HepG2 (cell line): ENCODE results near the gene SLC16A5. TPM values are rescaled to one million over a fixed set of nuclear protein-coding genes. Genes with fewer than 3 reads are reported as not detected.

Source experiments
- AHR ChIP-seq: IDR thresholded peaks from 2 replicates; pipeline ENCODE4 v1.6.1; 2018; ENCODE audit warnings: missing genetic modification reagents, missing compliant biosample characterization
- ATF5 ChIP-seq: sonication (generic); formaldehyde crosslinking; IDR thresholded peaks from 2 replicates; pipeline ENCODE4 v1.4.0; 2020; ENCODE audit warnings: mild to moderate bottlenecking, low read depth, missing genetic modification reagents
- GPN1 ChIP-seq: sonication (generic); formaldehyde crosslinking; IDR thresholded peaks from 2 replicates; pipeline ENCODE4 v1.5.1; 2020; ENCODE audit warnings: missing genetic modification reagents, borderline replicate concordance
- HNRNPL ChIP-seq: fragments of 200-400 bp; formaldehyde crosslinking; IDR thresholded peaks from 2 replicates; pipeline ENCODE4 v1.6.1; 2017; ENCODE audit warnings: mild to moderate bottlenecking, low read depth, low read length
- ISL2 ChIP-seq: sonication (generic); formaldehyde crosslinking; IDR thresholded peaks from 2 replicates; pipeline ENCODE4 v1.5.0; 2020; ENCODE audit warnings: missing genetic modification reagents
- KLF13 ChIP-seq: sonication (generic); formaldehyde crosslinking; IDR thresholded peaks from 2 replicates; pipeline ENCODE4 v1.4.0; 2020; ENCODE audit warnings: mild to moderate bottlenecking, missing genetic modification reagents
- NCOA2 ChIP-seq: sonication (generic); formaldehyde crosslinking; IDR thresholded peaks from 2 replicates; pipeline ENCODE4 v1.8.0; 2022; ENCODE audit warnings: inconsistent platforms
- PHB2 ChIP-seq: fragments of 450-650 bp; IDR thresholded peaks from 2 replicates; pipeline ENCODE4 v1.6.1; 2018; ENCODE audit not compliant: partially characterized antibody
- RCOR2 ChIP-seq: IDR thresholded peaks from 2 replicates; pipeline ENCODE4 v1.6.1; 2016; ENCODE audit warnings: missing biosample characterization, missing genetic modification reagents
- SOX6 ChIP-seq, 2 experiments: fragments of 450-650 bp in 1 of 2; sonication (generic) in 1 of 2; formaldehyde crosslinking in 1 of 2; IDR thresholded peaks; 2 replicates each; pipeline versions ENCODE4 v1.4.0 to v1.6.1; 2017 to 2020; ENCODE audit warnings: antibody characterized with exemption in 1 of 2, mild to moderate bottlenecking in 1 of 2, missing genetic modification reagents in 1 of 2
- SRSF9 ChIP-seq: fragments of 200-400 bp; formaldehyde crosslinking; IDR thresholded peaks from 2 replicates; pipeline ENCODE4 v1.6.1; 2018; ENCODE audit warnings: borderline replicate concordance, mild to moderate bottlenecking, low read depth, low read length; ENCODE audit not compliant: insufficient read depth, poor library complexity, severe bottlenecking
- TAF1 ChIP-seq: sonication (generic); formaldehyde crosslinking; IDR thresholded peaks from 2 replicates; pipeline ENCODE4 v1.4.0; 2020; ENCODE audit warnings: missing genetic modification reagents
- TMF1 ChIP-seq: sonication (generic); formaldehyde crosslinking; IDR thresholded peaks from 2 replicates; pipeline ENCODE4 v1.8.1; 2022; ENCODE audit warnings: low read depth, missing genetic modification reagents
- UBTF ChIP-seq: sonication (generic); formaldehyde crosslinking; IDR thresholded peaks from 2 replicates; pipeline ENCODE4 v1.4.0; 2020; ENCODE audit warnings: mild to moderate bottlenecking, missing genetic modification reagents
- ZNF124 ChIP-seq: sonication (generic); formaldehyde crosslinking; IDR thresholded peaks from 2 replicates; pipeline ENCODE4 v1.4.0; 2020; ENCODE audit warnings: missing genetic modification reagents
- ZNF34 ChIP-seq: sonication (generic); formaldehyde crosslinking; IDR thresholded peaks from 2 replicates; pipeline ENCODE4 v1.4.0; 2020; ENCODE audit warnings: mild to moderate bottlenecking, missing genetic modification reagents, borderline replicate concordance
- ZNF367 ChIP-seq: sonication (generic); formaldehyde crosslinking; IDR thresholded peaks from 2 replicates; pipeline ENCODE4 v1.4.0; 2020; ENCODE audit warnings: missing genetic modification reagents, borderline replicate concordance
- ZNF431 ChIP-seq: sonication (generic); formaldehyde crosslinking; IDR thresholded peaks from 2 replicates; pipeline ENCODE4 v1.9.0; 2022; ENCODE audit warnings: missing genetic modification reagents, low read depth, mild to moderate bottlenecking, borderline replicate concordance
- ZNF562 ChIP-seq: sonication (generic); formaldehyde crosslinking; IDR thresholded peaks from 2 replicates; pipeline ENCODE4 v1.8.0; 2022; ENCODE audit warnings: missing genetic modification reagents, borderline replicate concordance
- ZNF747 ChIP-seq: sonication (generic); formaldehyde crosslinking; IDR thresholded peaks from 2 replicates; pipeline ENCODE4 v1.8.1; 2023; ENCODE audit warnings: missing genetic modification reagents, mild to moderate bottlenecking, borderline replicate concordance
- ZNF781 ChIP-seq: sonication (generic); formaldehyde crosslinking; IDR thresholded peaks from 2 replicates; pipeline ENCODE4 v1.5.1; 2020; ENCODE audit warnings: borderline replicate concordance, mild to moderate bottlenecking, missing genetic modification reagents; ENCODE audit errors: not compliant biosample characterization
- ZNF790 ChIP-seq: sonication (generic); formaldehyde crosslinking; IDR thresholded peaks from 2 replicates; pipeline ENCODE4 v1.8.0; 2022; ENCODE audit warnings: missing genetic modification reagents, mild to moderate bottlenecking, borderline replicate concordance
- ZNF800 ChIP-seq: sonication (generic); formaldehyde crosslinking; IDR thresholded peaks from 2 replicates; pipeline ENCODE4 v1.4.0; 2020; ENCODE audit warnings: missing genetic modification reagents
- ZNF839 ChIP-seq: sonication (generic); formaldehyde crosslinking; IDR thresholded peaks from 2 replicates; pipeline ENCODE4 v1.4.0; 2020; ENCODE audit warnings: missing genetic modification reagents, mild to moderate bottlenecking, borderline replicate concordance
- ZSCAN20 ChIP-seq: sonication (generic); formaldehyde crosslinking; IDR thresholded peaks from 2 replicates; pipeline ENCODE4 v1.4.0; 2020; ENCODE audit warnings: missing genetic modification reagents, mild to moderate bottlenecking, borderline replicate concordance
- polyA plus RNA-seq, 8 experiments: library from polyadenylated mRNA; depleted of rRNA in 3 of 8; stranded (reverse) in 7 of 8; unstranded in 1 of 8; fragments of >200 nt; fragmentation: Illumina TruSeq in 4 of 8; extraction: Trizol in 4 of 8; gene quantifications; 2 replicates each; pipeline versions ENCODE4 v1.2.1 to v1.2.3, GENCODE V29; 2011 to 2016; ENCODE audit warnings: low read depth in 4 of 8, missing spikeins in 1 of 8, mixed read lengths in 1 of 8; ENCODE audit not compliant: insufficient read depth in 1 of 8
- total RNA-seq, 5 experiments: library from RNA; depleted of rRNA; stranded (reverse); fragments of >200 nt; fragmentation: Illumina TruSeq; extraction: Trizol; gene quantifications; 2 replicates each; pipeline ENCODE4 v1.2.3, GENCODE V29; 2016; ENCODE audit warnings: low read depth in 1 of 5

Gene SLC16A5
- total and polyA plus RNA-seq, 2 of the 13 experiments (the other 11 are each of a cell fraction or from before 2014, with no cell fraction given) = 0.69 to 5.6 TPM

- TF ChIP-seq SRSF9 (no peak), ZNF790 (CRISPR knock-in tag) (no peak), AHR (peak; percentile 49; the same call in 1 of the 2 replicates), ZNF747 (CRISPR knock-in tag) (0 out of 2 replicates have a peak, but pooled peaks have one; percentile 57), ZNF367 (no peak), NCOA2 (CRISPR knock-in tag) (0 out of 2 replicates have a peak, but pooled peaks have one; percentile 23), ZNF562 (CRISPR knock-in tag) (no peak), ZNF839 (no peak), KLF13 (no peak), UBTF (CRISPR knock-in tag) (no peak; the same call in none of the 2 replicates), ATF5 (CRISPR knock-in tag) (no peak), ZNF781 (CRISPR knock-in tag) (no peak), ZSCAN20 (CRISPR knock-in tag) (no peak), ZNF800 (CRISPR knock-in tag) (no peak), ZNF431 (CRISPR knock-in tag) (peak; percentile 69; the same call in 1 of the 2 replicates), ISL2 (CRISPR knock-in tag) (peak; percentile 57; the same call in 1 of the 2 replicates), TAF1 (peak; percentile 17), HNRNPL (no peak), GPN1 (no peak), TMF1 (CRISPR knock-in tag) (peak; percentile 65; the same call in 1 of the 2 replicates), PHB2 (no peak), SOX6 (IDR thresholded peaks at IDR 0.05) (no peak), SOX6 (CRISPR knock-in tag; IDR thresholded peaks at IDR 0.05) (no peak), ZNF34 (no peak), RCOR2 (CRISPR knock-in tag) (no peak), ZNF124 (CRISPR knock-in tag) (no peak)
These were observed at the start of gene SLC16A5 (continued) for GRCh38 chr17:75087558-75088453.
